ENCODE data around the gene UBXN2A. TPM values are rescaled to one million over a fixed set of nuclear protein-coding genes. Genes with fewer than 3 reads are reported as not detected.

UBXN2A gene
- total and polyA plus RNA-seq, 2 of the 8 experiments (the other 6 are each of a cell fraction or from before 2014, with no cell fraction given) = 3.6 to 20.4 TPM

DNA sequence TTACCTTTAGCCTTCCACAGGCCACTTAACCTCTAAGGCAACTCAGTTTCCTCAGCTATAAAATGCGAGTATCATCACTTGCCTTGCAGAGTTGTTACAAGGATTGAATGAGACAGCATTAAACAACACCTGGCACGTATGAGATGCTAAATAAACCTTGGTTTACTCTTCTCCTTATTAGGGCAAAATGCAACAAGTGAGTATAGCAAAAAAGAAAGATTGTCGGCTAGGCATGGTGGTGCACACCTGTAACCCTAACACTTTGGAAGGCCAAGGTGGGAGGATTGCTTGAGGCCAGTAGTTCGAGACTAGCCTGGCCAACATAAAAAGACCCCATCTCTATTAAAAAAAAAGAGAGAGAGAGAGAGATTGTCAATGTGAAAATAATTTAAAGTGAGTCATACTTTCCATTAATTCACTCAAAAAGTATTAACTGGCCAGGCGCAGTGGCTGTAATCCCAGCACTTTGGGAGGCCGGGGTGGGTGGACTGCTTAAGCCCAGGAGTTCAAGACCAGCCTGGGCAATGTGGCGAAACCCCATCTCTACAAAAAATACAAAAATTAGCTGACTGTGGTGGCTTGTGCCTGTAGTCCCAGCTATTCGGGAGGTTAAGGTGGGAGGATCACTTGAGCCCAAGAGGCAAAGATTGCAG, 21.3 kb upstream of the UBXN2A start (continued):
- TF ChIP-seq CBX5 (IDR thresholded peaks at IDR 0.05; ENCODE audit: low read depth, low read length) (no peak), NRF1 (IDR thresholded peaks at IDR 0.05; ENCODE audit: low read depth, low read length) (no peak), SIRT6 (IDR thresholded peaks at IDR 0.05; ENCODE audit: low read length) (no peak), GABPA (IDR thresholded peaks at IDR 0.05; ENCODE audit: borderline replicate concordance, insufficient read depth, low read length) (no peak), ASH2L (IDR thresholded peaks at IDR 0.05; ENCODE audit: low read length) (no peak)

Data from H1 (cell line).